ENCODE results near the gene SLC1A3.

GRCh38 chr5:36717131-36717695 is 110.8 kb downstream of the SLC1A3 start:
- no peak for TF ChIP-seq YY1 (IDR thresholded peaks at IDR 0.05; ENCODE audit: insufficient read depth, insufficient read length)
- no peak for TF ChIP-seq ZNF274 (IDR thresholded peaks at IDR 0.05; ENCODE audit: low read depth, low read length)
